PC-3 (cell line): ENCODE results near the gene HDX. TPM values are rescaled to one million over a fixed set of nuclear protein-coding genes. Genes with fewer than 3 reads are reported as not detected.

Experiments used
- ATAC-seq: fragments of 200-7000 bp; cut with Tn5 transposase; 2 replicates; pipeline ENCODE4 v1.9.1; 2020; ENCODE audit warnings: mild to moderate bottlenecking, moderate library complexity
- BruUV-seq: library from RNA; stranded (reverse); fragments of 400-500 nt; replicated peaks from 2 replicates; lab custom pipeline; 2021; lab: Mats Ljungman, UMichigan
- CTCF ChIA-PET: fragments of 300-600 bp; sonication (Branson Sonifier 250); formaldehyde crosslinking; loops from one replicate; lab custom pipeline; 2022; ENCODE audit warnings: antibody characterized with exemption; lab: Charles Lee
- POLR2A ChIA-PET: fragments of 300-600 bp; sonication (Branson Sonifier 250); formaldehyde crosslinking; loops from one replicate; lab custom pipeline; 2022; ENCODE audit warnings: antibody characterized with exemption; ENCODE audit not compliant: unreplicated experiment; lab: Charles Lee
- DNase-seq: peaks from one replicate; pipeline ENCODE4 v3.0.0-alpha.2; 2015
- H2AFZ ChIP-seq: fragments of 300-600 bp; sonication (generic); 2 replicates; pipeline ENCODE4 v1.6.0; 2016; ENCODE audit warnings: antibody characterized with exemption, low read length
- H3F3A ChIP-seq: fragments of 300-600 bp; sonication (generic); one replicate; pipeline ENCODE4 v1.6.0; 2017; ENCODE audit warnings: antibody characterized with exemption, low read length, control low read depth, mild to moderate bottlenecking; ENCODE audit not compliant: unreplicated experiment
- H3K27ac ChIP-seq: fragments of 300-600 bp; sonication (generic); 2 replicates; pipeline ENCODE4 v1.5.1; 2016; ENCODE audit warnings: mild to moderate bottlenecking, low read length
- H3K27me3 ChIP-seq: fragments of 300-600 bp; sonication (generic); 2 replicates; pipeline ENCODE4 v1.6.1; 2016; ENCODE audit warnings: low read length, mixed read lengths
- H3K36me3 ChIP-seq: fragments of 300-600 bp; sonication (generic); 2 replicates; pipeline ENCODE4 v1.6.1; 2016; ENCODE audit warnings: low read depth, mixed run types, low read length, mixed read lengths
- H3K4me1 ChIP-seq: fragments of 300-600 bp; sonication (generic); 2 replicates; pipeline ENCODE4 v1.5.1; 2016; ENCODE audit warnings: low read length; ENCODE audit not compliant: insufficient read depth
- H3K4me2 ChIP-seq: fragments of 300-600 bp; sonication (generic); 2 replicates; pipeline ENCODE4 v1.6.0; 2016; ENCODE audit warnings: low read length
- H3K4me3 ChIP-seq: fragments of 300-600 bp; sonication (generic); 2 replicates; pipeline ENCODE4 v1.5.1; 2016; ENCODE audit warnings: mild to moderate bottlenecking, low read length, mixed read lengths
- H3K79me2 ChIP-seq: fragments of 300-600 bp; sonication (generic); 2 replicates; pipeline ENCODE4 v1.6.1; 2017; ENCODE audit warnings: low read length, mixed read lengths
- H3K9ac ChIP-seq: fragments of 300-600 bp; sonication (generic); 2 replicates; pipeline ENCODE4 v1.6.0; 2016; ENCODE audit warnings: mild to moderate bottlenecking, low read length
- H3K9me2 ChIP-seq: fragments of 300-600 bp; sonication (generic); replicated peaks from 2 replicates; pipeline ENCODE4 v1.6.1; 2016; ENCODE audit warnings: mixed run types, low read length, mixed read lengths
- H3K9me3 ChIP-seq: fragments of 300-600 bp; sonication (generic); 2 replicates; pipeline ENCODE4 v1.6.1; 2016; ENCODE audit warnings: low read length, mixed read lengths
- H4K20me1 ChIP-seq: fragments of 300-600 bp; sonication (generic); 2 replicates; pipeline ENCODE4 v1.6.1; 2016; ENCODE audit warnings: low read length, mixed read lengths
- CTCF ChIP-seq: fragments of 300-600 bp; sonication (generic); conservative IDR thresholded peaks from 2 replicates; pipeline ENCODE4 v1.5.1; 2017; ENCODE audit warnings: antibody characterized with exemption, low read depth, mild to moderate bottlenecking, low read length
- EZH2 ChIP-seq: fragments of 300-600 bp; sonication (generic); IDR thresholded peaks from one replicate; pipeline ENCODE4 v1.6.1; 2017; ENCODE audit warnings: antibody characterized with exemption, mild to moderate bottlenecking, low read length; ENCODE audit not compliant: unreplicated experiment
- EZH2phosphoT487 ChIP-seq: fragments of 300-600 bp; sonication (generic); IDR thresholded peaks from 2 replicates; pipeline ENCODE4 v1.6.1; 2018; ENCODE audit warnings: mild to moderate bottlenecking, antibody characterized with exemption, low read length, borderline replicate concordance
- intact Hi-C: fragments of 100-400 bp; cut with micrococcal nuclease; formaldehyde crosslinking; loops from 2 replicates; pipeline ENCODE4 v1.9.0; 2023
- total RNA-seq: library from RNA; depleted of rRNA; stranded (reverse); fragments of >200 nt; gene quantifications from 2 replicates; pipeline ENCODE4 v1.2.3, GENCODE V29; 2014

HDX gene
- total RNA-seq, 1 experiment from 2014 or later = 3.4 TPM

- no peaks in the 10 kb centered on the region for H3K79me2 ChIP-seq
- no peak overlapping the region for H3K9ac ChIP-seq
- no peak overlapping the region for H2AFZ ChIP-seq
- no peak for ATAC-seq
- intact Hi-C loops = loop anchor here (5.0 kb wide), 1 partner anchor 139 kb away; the partner anchor contains the start of gene HDX
- H3K4me1 ChIP-seq = no peaks in the 10 kb centered on the region
- no peak overlapping the region for H3K27ac ChIP-seq
- BruUV-seq = no TSS peak
- no peaks in the 10 kb centered on the region for H3K27me3 ChIP-seq
- H4K20me1 ChIP-seq = no peaks in the 10 kb centered on the region
- ChIA-PET CTCF (no interaction called here), POLR2A (no interaction called here)
- DNase-seq = no peak
- TF ChIP-seq EZH2 = no peak
- TF ChIP-seq EZH2phosphoT487 = no peak
- TF ChIP-seq CTCF = no peak
- H3K36me3 ChIP-seq = no peaks in the 10 kb centered on the region
- H3K4me2 ChIP-seq = no peak overlapping the region
- no peaks in the 10 kb centered on the region for H3K9me3 ChIP-seq
- no peaks in the 10 kb centered on the region for H3K9me2 ChIP-seq
- H3K4me3 ChIP-seq = no peak overlapping the region
- no peaks in the 10 kb centered on the region for H3F3A ChIP-seq
Measured at GRCh38 chrX:84363051-84363450, 139.2 kb downstream of the HDX start.

GRCh38 chrX:84362184-84362838 is 139.9 kb downstream of the HDX start:
- ATAC-seq (no peak), DNase-seq (no peak)
- H3K27ac ChIP-seq = no peak overlapping the region
- no peaks in the 10 kb centered on the region for H3K36me3 ChIP-seq
- H3F3A ChIP-seq = no peaks in the 10 kb centered on the region
- no peaks in the 10 kb centered on the region for H4K20me1 ChIP-seq
- ChIA-PET CTCF (no interaction called here), POLR2A (no interaction called here)
- H3K9me2 ChIP-seq = no peaks in the 10 kb centered on the region
- no peaks in the 10 kb centered on the region for H3K79me2 ChIP-seq
- no peaks in the 10 kb centered on the region for H3K4me1 ChIP-seq
- no peak for TF ChIP-seq EZH2
- TF ChIP-seq EZH2phosphoT487 = no peak
- TF ChIP-seq CTCF = no peak
- H3K4me2 ChIP-seq = no peak overlapping the region
- H3K4me3 ChIP-seq = no peak overlapping the region
- no peaks in the 10 kb centered on the region for H3K27me3 ChIP-seq
- intact Hi-C loops = loop anchor here (5.0 kb wide), 1 partner anchor 140 kb away; the partner anchor contains the start of gene HDX
- no TSS peak for BruUV-seq
- H3K9ac ChIP-seq = no peak overlapping the region
- H3K9me3 ChIP-seq = no peaks in the 10 kb centered on the region
- no peak overlapping the region for H2AFZ ChIP-seq

GRCh38 chrX:84358271-84358670 is 144.0 kb downstream of the HDX start:
- CTCF ChIA-PET = no interaction called here

More at GRCh38 chrX:84358271-84358670, 144.0 kb downstream of the HDX start:
- TF ChIP-seq EZH2 = no peak
- no peak for TF ChIP-seq EZH2phosphoT487
- TF ChIP-seq CTCF = no peak
- Histone ChIP-seq H3K9me3 (no peaks in the 10 kb centered on the region), H3K9me2 (no peaks in the 10 kb centered on the region), H4K20me1 (no peaks in the 10 kb centered on the region), H3K4me3 (no peak overlapping the region), H2AFZ (no peak overlapping the region), H3K36me3 (no peaks in the 10 kb centered on the region), H3K27me3 (no peaks in the 10 kb centered on the region), H3K79me2 (no peaks in the 10 kb centered on the region), H3K4me1 (no peaks in the 10 kb centered on the region), H3F3A (no peaks in the 10 kb centered on the region), H3K9ac (no peak overlapping the region), H3K4me2 (no peak overlapping the region), H3K27ac (no peak overlapping the region)
- no peak for ATAC-seq
- intact Hi-C loops = loop anchor here (10.0 kb wide), 1 partner anchor 63 kb away; no protein-coding TSS in a partner anchor
- DNase-seq = no peak
- POLR2A ChIA-PET = no interaction called here
- no TSS peak for BruUV-seq
